H1 (cell line): ENCODE measurements around the gene NCBP2. TPM values are rescaled to one million over a fixed set of nuclear protein-coding genes. Genes with fewer than 3 reads are reported as not detected.

Experiments used
- CTCF ChIA-PET: fragments of 300-600 bp; sonication (Branson Sonifier 250); formaldehyde crosslinking; loops from one replicate; lab custom pipeline; 2021; ENCODE audit not compliant: partially characterized antibody; lab: Charles Lee
- POLR2A ChIA-PET: fragments of 300-600 bp; sonication (Branson Sonifier 250); formaldehyde crosslinking; loops from one replicate; lab custom pipeline; 2021; ENCODE audit warnings: inconsistent platforms; ENCODE audit not compliant: partially characterized antibody; lab: Charles Lee
- DNase-seq, 2 experiments: peaks; one replicate each; pipeline versions ENCODE4 v3.0.0 to v3.0.0-alpha.2; 2010 to 2022; ENCODE audit warnings: low spot score in 2 of 2, low read depth in 1 of 2, mixed read lengths in 1 of 2
- FAIRE-seq: peaks from 2 replicates; lab custom pipeline; 2011; peaks lifted over from hg19 to GRCh38; lab: Jason Lieb, UNC
- H2AFZ ChIP-seq: 2 replicates; pipeline ENCODE4 v1.8.1; 2012; ENCODE audit warnings: low read length, inconsistent platforms
- H2AK5ac ChIP-seq: 2 replicates; pipeline ENCODE4 v1.6.1; 2013; ENCODE audit warnings: low read depth, low read length
- H2BK120ac ChIP-seq: replicated peaks from 2 replicates; pipeline ENCODE3; 2013; ENCODE audit warnings: low read depth, low read length, inconsistent platforms
- H2BK12ac ChIP-seq: 2 replicates; pipeline ENCODE4 v1.6.1; 2013; ENCODE audit warnings: low read depth, low read length
- H2BK15ac ChIP-seq: 2 replicates; pipeline ENCODE4 v1.6.1; 2013; ENCODE audit warnings: low read length
- H2BK20ac ChIP-seq: 2 replicates; pipeline ENCODE4 v1.6.1; 2013; ENCODE audit warnings: low read length
- H2BK5ac ChIP-seq: 2 replicates; pipeline ENCODE4 v1.6.1; 2013; ENCODE audit warnings: low read depth, low read length
- H3K14ac ChIP-seq: 2 replicates; pipeline ENCODE4 v1.6.1; 2013; ENCODE audit warnings: inconsistent platforms; ENCODE audit not compliant: insufficient read length
- H3K18ac ChIP-seq: 2 replicates; pipeline ENCODE4 v1.6.1; 2013; ENCODE audit warnings: low read length; ENCODE audit errors: extremely low read depth
- H3K23ac ChIP-seq: 2 replicates; pipeline ENCODE4 v1.6.1; 2013; ENCODE audit warnings: inconsistent platforms; ENCODE audit not compliant: insufficient read length
- H3K23me2 ChIP-seq: 2 replicates; pipeline ENCODE4 v1.6.1; 2013; ENCODE audit warnings: low read depth, low read length
- H3K27ac ChIP-seq: 2 replicates; pipeline ENCODE4 v1.6.1; 2011; ENCODE audit warnings: low read depth, low read length, inconsistent platforms
- H3K27me3 ChIP-seq, 4 experiments: replicated peaks in 1 of 4; 1 replicate in 1 of 4; 2 replicates in 3 of 4; pipeline versions ENCODE4 v1.6.1 to v1.8.1; 2011 to 2013; ENCODE audit warnings: low read length in 3 of 4, mild to moderate bottlenecking in 3 of 4, inconsistent platforms in 2 of 4, mixed read lengths in 2 of 4, moderate library complexity in 1 of 4; ENCODE audit not compliant: control insufficient read depth in 3 of 4, insufficient read depth in 3 of 4; ENCODE audit errors: extremely low read depth in 1 of 4
- H3K36me3 ChIP-seq, 4 experiments: 2 replicates each; pipeline versions ENCODE4 v1.6.1 to v1.8.1; 2011 to 2013; ENCODE audit warnings: mild to moderate bottlenecking in 4 of 4, low read length in 3 of 4, moderate library complexity in 2 of 4, control low read depth in 1 of 4, inconsistent platforms in 1 of 4; ENCODE audit not compliant: insufficient read depth in 4 of 4, control insufficient read depth in 2 of 4
- H3K4ac ChIP-seq: replicated peaks from 2 replicates; pipeline ENCODE3; 2013; ENCODE audit warnings: low read length, low read depth, mixed read lengths, inconsistent platforms; ENCODE audit not compliant: insufficient read length
- H3K4me1 ChIP-seq, 4 experiments: replicated peaks in 1 of 4; 1 replicate in 1 of 4; 2 replicates in 3 of 4; pipeline versions ENCODE4 v1.6.1 to v1.8.1; 2011 to 2013; ENCODE audit warnings: low read length in 3 of 4, inconsistent platforms in 2 of 4, mixed read lengths in 1 of 4; ENCODE audit not compliant: insufficient read depth in 4 of 4, control insufficient read depth in 3 of 4
- H3K4me2 ChIP-seq, 2 experiments: 2 replicates each; pipeline versions ENCODE4 v1.6.1 to v1.8.1; 2011 to 2013; ENCODE audit warnings: low read depth in 2 of 2, low read length in 2 of 2, control low read depth in 1 of 2, inconsistent platforms in 1 of 2, mild to moderate bottlenecking in 1 of 2; ENCODE audit not compliant: insufficient read depth in 1 of 2
- H3K4me3 ChIP-seq, 4 experiments: fragments of 200-600, 300-600 bp in 1 of 4; sonication (generic), shearing (Covaris generic), sonication (Bioruptor Twin) in 1 of 4; 2 replicates each; pipeline versions ENCODE4 v1.5.1 to v1.8.1; 2011 to 2016; ENCODE audit warnings: low read length in 4 of 4, low read depth in 3 of 4, control low read depth in 2 of 4, inconsistent platforms in 2 of 4, mild to moderate bottlenecking in 2 of 4, mixed read lengths in 1 of 4, moderate library complexity in 1 of 4; ENCODE audit not compliant: insufficient read depth in 2 of 4; ENCODE audit errors: extremely low read depth in 1 of 4
- H3K56ac ChIP-seq: replicated peaks from 2 replicates; pipeline ENCODE3; 2013; ENCODE audit warnings: low read depth, mild to moderate bottlenecking, mixed read lengths, low read length, inconsistent platforms; ENCODE audit not compliant: insufficient read length
- H3K79me1 ChIP-seq: 2 replicates; pipeline ENCODE4 v1.6.1; 2013; ENCODE audit warnings: low read depth, low read length, control low read depth
- H3K79me2 ChIP-seq, 2 experiments: 2 replicates each; pipeline versions ENCODE4 v1.6.1 to v1.8.1; 2012 to 2013; ENCODE audit warnings: low read length in 2 of 2, mild to moderate bottlenecking in 2 of 2, inconsistent platforms in 1 of 2; ENCODE audit not compliant: insufficient read depth in 2 of 2, control insufficient read depth in 1 of 2
- H3K9ac ChIP-seq, 4 experiments: replicated peaks in 1 of 4; 1 replicate in 1 of 4; 2 replicates in 3 of 4; pipeline versions ENCODE4 v1.6.1 to v1.8.1; 2011 to 2013; ENCODE audit warnings: low read depth in 3 of 4, low read length in 3 of 4, control low read depth in 2 of 4, mild to moderate bottlenecking in 2 of 4, moderate library complexity in 2 of 4, inconsistent platforms in 1 of 4; ENCODE audit errors: extremely low read depth in 1 of 4
- H3K9me3 ChIP-seq, 2 experiments: 2 replicates each; pipeline versions ENCODE4 v1.6.1 to v1.8.1; 2012 to 2013; ENCODE audit warnings: mild to moderate bottlenecking in 2 of 2, moderate library complexity in 2 of 2, control low read depth in 1 of 2, inconsistent platforms in 1 of 2, low read depth in 1 of 2, low read length in 1 of 2, mixed read lengths in 1 of 2; ENCODE audit not compliant: insufficient read depth in 2 of 2
- H4K20me1 ChIP-seq, 2 experiments: replicated peaks in 1 of 2; 2 replicates each; pipeline versions ENCODE3 to v1.8.1; 2011 to 2013; ENCODE audit warnings: inconsistent platforms in 2 of 2, low read length in 2 of 2, mild to moderate bottlenecking in 1 of 2; ENCODE audit not compliant: insufficient read depth in 2 of 2, control insufficient read depth in 1 of 2
- H4K5ac ChIP-seq: 2 replicates; pipeline ENCODE4 v1.6.1; 2013; ENCODE audit warnings: low read length, low read depth, mixed read lengths, inconsistent platforms; ENCODE audit not compliant: insufficient read length
- H4K8ac ChIP-seq: 2 replicates; pipeline ENCODE4 v1.8.0; 2013; ENCODE audit warnings: mild to moderate bottlenecking, moderate library complexity, low read length, inconsistent platforms; ENCODE audit not compliant: insufficient read depth; ENCODE audit errors: extremely low read depth
- H4K91ac ChIP-seq: replicated peaks from 2 replicates; pipeline ENCODE3; 2013; ENCODE audit warnings: low read length, mixed read lengths, inconsistent platforms; ENCODE audit not compliant: insufficient read length
- ASH2L ChIP-seq: fragments of 200-600, 300-600 bp; sonication (generic); IDR thresholded peaks from one replicate; pipeline ENCODE4 v1.7.1; 2017; ENCODE audit warnings: low read length
- CTBP2 ChIP-seq: IDR thresholded peaks from 2 replicates; pipeline ENCODE4 v1.7.0; 2011; ENCODE audit warnings: borderline replicate concordance, mild to moderate bottlenecking, moderate library complexity, mixed read lengths, low read length; ENCODE audit not compliant: insufficient read depth, insufficient read length
- EZH2 ChIP-seq: fragments of 200-600 bp; sonication (generic); IDR thresholded peaks from 2 replicates; pipeline ENCODE4 v1.7.1; 2012; ENCODE audit warnings: low read depth, mild to moderate bottlenecking, moderate library complexity, low read length, inconsistent platforms; ENCODE audit not compliant: severe bottlenecking
- FOSL1 ChIP-seq: IDR thresholded peaks from 2 replicates; pipeline ENCODE4 v1.6.1; 2011; ENCODE audit warnings: mild to moderate bottlenecking, low read depth, low read length, moderate library complexity; ENCODE audit not compliant: insufficient read depth
- GTF2F1 ChIP-seq: IDR thresholded peaks from 2 replicates; pipeline ENCODE4 v1.6.1; 2012; ENCODE audit warnings: low read depth, low read length, improper control_type of control experiment, borderline replicate concordance
- POU5F1 ChIP-seq: IDR thresholded peaks from 2 replicates; pipeline ENCODE4 v1.6.1; 2011; ENCODE audit warnings: low read depth, mild to moderate bottlenecking, low read length, moderate library complexity
- RAD21 ChIP-seq, 2 experiments: IDR thresholded peaks in 1 of 2; conservative IDR thresholded peaks in 1 of 2; 2 replicates each; pipeline ENCODE4 v1.6.1; 2011; ENCODE audit warnings: low read depth in 2 of 2, low read length in 2 of 2, improper control_type of control experiment in 1 of 2, inconsistent platforms in 1 of 2, mild to moderate bottlenecking in 1 of 2, moderate library complexity in 1 of 2
- SIX5 ChIP-seq: IDR thresholded peaks from 2 replicates; pipeline ENCODE4 v1.6.1; 2011; ENCODE audit warnings: mild to moderate bottlenecking, low read depth, low read length
- TAF7 ChIP-seq: optimal IDR thresholded peaks from 2 replicates; pipeline ENCODE3; 2011; ENCODE audit warnings: low read depth, mild to moderate bottlenecking, inconsistent platforms, low read length, moderate library complexity, borderline replicate concordance
- USF2 ChIP-seq: IDR thresholded peaks from 2 replicates; pipeline ENCODE4 v1.6.1; 2011; ENCODE audit warnings: low read length, improper control_type of control experiment
- WGBS, 2 experiments: shearing (Covaris generic) in 1 of 2; methylation state at CpG; one replicate each; pipeline versions ENCODE4 v1.1.6 to v1.1.7; 2013 to 2015; ENCODE audit warnings: low lambda C conversion rate in 2 of 2, mixed read lengths in 2 of 2, inconsistent platforms in 1 of 2, low coverage in 1 of 2, missing lambda C conversion rate in 1 of 2; ENCODE audit not compliant: insufficient replicate concordance in 2 of 2, insufficient coverage in 1 of 2, insufficient read length in 1 of 2; ENCODE audit errors: extremely low coverage in 1 of 2, missing lambda C conversion rate in 1 of 2; 5-methylcytosine and 5-hydroxymethylcytosine counted together
- polyA plus RNA-seq, 7 experiments: library from polyadenylated mRNA; depleted of rRNA in 3 of 7; stranded (reverse) in 5 of 7; unstranded in 2 of 7; fragments of >200 nt in 5 of 7; fragments of 200-250 nt in 2 of 7; gene quantifications; 1 replicate in 5 of 7; 2 replicates in 1 of 7; 4 replicates in 1 of 7; pipeline versions ENCODE4 v1.2.1 to v1.2.3, GENCODE V29; 2011 to 2013; ENCODE audit warnings: missing spikeins in 2 of 7, mixed read lengths in 2 of 7
- total RNA-seq: library from RNA; stranded (reverse); fragmentation: NEBNext Ultra II Directional; extraction: Animal tissue kit (Norgen Biotek cat#: 25700); gene quantifications from 2 replicates; pipeline ENCODE4 v1.2.1, GENCODE V29; 2021

The NCBP2 gene
- total and polyA plus RNA-seq, 2 of the 8 experiments (the other 6 are each of a cell fraction or from before 2014, with no cell fraction given), result 34.1 to 100 TPM

- Histone ChIP-seq H4K5ac (no peak overlapping the region), H4K8ac (no peak overlapping the region), H3K4me2 (no peak overlapping the region), H3K14ac (no peak overlapping the region), H2AFZ (no peak overlapping the region), H2AK5ac (no peak overlapping the region), H3K23me2 (no peaks in the 10 kb centered on the region; the same call in 1 of the 2 replicates), H3K4ac (no peak overlapping the region), H3K18ac (no peak overlapping the region), H3K9me3 (no peaks in the 10 kb centered on the region), H2BK120ac (no peak overlapping the region), H3K36me3 (peaks cover 0 to under 1% (median 0%) of the 10 kb centered on the region in 4 experiments; a peak in 1 of 8 replicates), H3K27me3 (peaks cover 15 to 20% (median 18%) of the 10 kb centered on the region in 4 experiments), H3K9ac (no peak overlapping the region), H3K56ac (no peak overlapping the region), H3K27ac (no peak overlapping the region), H3K23ac (no peak overlapping the region), H2BK15ac (no peak overlapping the region), H4K20me1 (no peaks in the 10 kb centered on the region), H3K79me1 (no peaks in the 10 kb centered on the region), H3K4me1 (peaks cover 0 to 1% (median 0%) of the 10 kb centered on the region in 4 experiments; a peak in 1 of 7 replicates), H2BK12ac (no peak overlapping the region), H2BK20ac (no peak overlapping the region), H4K91ac (no peak overlapping the region), H2BK5ac (no peak overlapping the region), H3K79me2 (no peaks in the 10 kb centered on the region), H3K4me3 (no peak overlapping the region)
- TF ChIP-seq SIX5 (no peak), GTF2F1 (no peak), USF2 (no peak), CTBP2 (no peak), TAF7 (no peak), RAD21 (IDR thresholded peaks at IDR 0.05 in 1 of 2, conservative IDR thresholded peaks at IDR 0.05 in 1 of 2; ENCODE audit: low read depth in 2 of 2, low read length in 2 of 2) (no peak), FOSL1 (no peak), POU5F1 (no peak), EZH2 (no peak), ASH2L (no peak)
- ChIA-PET POLR2A (no interaction called here), CTCF (interaction anchor here (0.6 to 1.3 kb wide), 2 partner anchors 19 to 557 kb away, joined by 3 to 4 read pairs; no protein-coding TSS in a partner anchor)
- DNase-seq (no peak), FAIRE-seq (no peak)
- 91% methylated on average over 5 of the region's 5 CpGs; no CpG with 5 or more reads in 1 of the 2 experiments for WGBS, 2 experiments
These were observed 32.3 kb upstream of the NCBP2 start for GRCh38 chr3:196974661-196975060.
